Liver (tissue), 9 donors: ENCODE results near the gene IL6. TPM values are rescaled to one million over a fixed set of nuclear protein-coding genes. Genes with fewer than 3 reads are reported as not detected.
"Not testable (repeated sequence)": the region's sequence is repeated elsewhere in the genome, so short reads cannot be mapped to it uniquely, and the experiment has no call there.

Experiments used
- DNase-seq: peaks from one replicate; pipeline ENCODE4 v3.0.0-alpha.2; 2017; ENCODE audit warnings: low spot score
- H3K27ac ChIP-seq, 2 donors: one replicate each; pipeline ENCODE4 v1.7.0; 2013; ENCODE audit warnings: inconsistent platforms in 2 of 2, low read length in 2 of 2, control low read depth in 1 of 2, low read depth in 1 of 2, mild to moderate bottlenecking in 1 of 2
- H3K27me3 ChIP-seq, 4 donors: one replicate each; pipeline versions ENCODE4 v1.6.1 to v1.7.0; 2013; ENCODE audit warnings: low read length in 3 of 4, inconsistent platforms in 1 of 4, mild to moderate bottlenecking in 1 of 4, moderate library complexity in 1 of 4; ENCODE audit not compliant: control insufficient read depth in 4 of 4, insufficient read depth in 4 of 4
- H3K36me3 ChIP-seq, 4 donors: one replicate each; pipeline versions ENCODE4 v1.6.1 to v1.7.0; 2013; ENCODE audit warnings: low read length in 3 of 4, mild to moderate bottlenecking in 3 of 4, low read depth in 1 of 4, moderate library complexity in 1 of 4; ENCODE audit not compliant: control insufficient read depth in 4 of 4, insufficient read depth in 3 of 4
- H3K4me1 ChIP-seq, 4 donors: one replicate each; pipeline versions ENCODE4 v1.6.1 to v1.7.0; 2013; ENCODE audit warnings: low read length in 3 of 4, mild to moderate bottlenecking in 3 of 4, moderate library complexity in 1 of 4; ENCODE audit not compliant: control insufficient read depth in 4 of 4, insufficient read depth in 4 of 4
- H3K4me3 ChIP-seq, 3 donors: one replicate each; pipeline versions ENCODE4 v1.6.1 to v1.7.0; 2013; ENCODE audit warnings: low read length in 3 of 3, control low read depth in 1 of 3, low read depth in 1 of 3, mild to moderate bottlenecking in 1 of 3
- H3K9ac ChIP-seq, 2 donors: one replicate each; pipeline ENCODE4 v1.7.0; 2013; ENCODE audit warnings: low read length in 2 of 2, mild to moderate bottlenecking in 2 of 2, moderate library complexity in 2 of 2, control low read depth in 1 of 2, low read depth in 1 of 2
- H3K9me3 ChIP-seq, 4 donors: one replicate each; pipeline versions ENCODE4 v1.6.1 to v1.7.0; 2013; ENCODE audit warnings: low read length in 3 of 4; ENCODE audit not compliant: control insufficient read depth in 4 of 4
- EGR1 ChIP-seq, 2 donors: IDR thresholded peaks; 2 replicates each; pipeline ENCODE4 v1.6.1; 2016 to 2018; ENCODE audit warnings: antibody characterized with exemption in 2 of 2, low read depth in 2 of 2
- FOXA1 ChIP-seq: IDR thresholded peaks from 2 replicates; pipeline ENCODE4 v1.6.1; 2016; ENCODE audit warnings: antibody characterized with exemption
- FOXA2 ChIP-seq: IDR thresholded peaks from 2 replicates; pipeline ENCODE4 v1.6.1; 2016; ENCODE audit warnings: antibody characterized with exemption
- GABPA ChIP-seq, 2 donors: IDR thresholded peaks in 1 of 2; conservative IDR thresholded peaks in 1 of 2; 2 replicates each; pipeline ENCODE4 v1.6.1; 2016; ENCODE audit warnings: antibody characterized with exemption in 2 of 2, mild to moderate bottlenecking in 1 of 2, moderate library complexity in 1 of 2
- HNF4A ChIP-seq, 2 donors: conservative IDR thresholded peaks; 2 replicates each; pipeline ENCODE4 v1.6.1; 2016; ENCODE audit warnings: antibody characterized with exemption in 2 of 2, mild to moderate bottlenecking in 2 of 2
- HNF4G ChIP-seq: IDR thresholded peaks from 2 replicates; pipeline ENCODE4 v1.6.1; 2016; ENCODE audit warnings: antibody characterized with exemption
- NR2F2 ChIP-seq: IDR thresholded peaks from 2 replicates; pipeline ENCODE4 v1.6.1; 2016; ENCODE audit warnings: antibody characterized with exemption
- RAD21 ChIP-seq, 2 donors: IDR thresholded peaks; 2 replicates each; pipeline ENCODE4 v1.6.1; 2016; ENCODE audit warnings: antibody characterized with exemption in 2 of 2, mild to moderate bottlenecking in 2 of 2
- RXRA ChIP-seq, 2 donors: IDR thresholded peaks; 2 replicates each; pipeline ENCODE4 v1.6.1; 2017 to 2018; ENCODE audit warnings: antibody characterized with exemption in 2 of 2, mild to moderate bottlenecking in 1 of 2
- SP1 ChIP-seq: IDR thresholded peaks from 2 replicates; pipeline ENCODE4 v1.6.1; 2018; ENCODE audit warnings: antibody characterized with exemption, mild to moderate bottlenecking
- TAF1 ChIP-seq: conservative IDR thresholded peaks from 2 replicates; pipeline ENCODE4 v1.6.1; 2016; ENCODE audit warnings: antibody characterized with exemption, mild to moderate bottlenecking
- YY1 ChIP-seq: IDR thresholded peaks from 2 replicates; pipeline ENCODE4 v1.6.1; 2016; ENCODE audit warnings: antibody characterized with exemption, mild to moderate bottlenecking
- WGBS: extraction: QIAGEN DNeasy Blood & Tissue Kit; methylation state at CpG from one replicate; pipeline ENCODE4 v1.1.7; 2013; 5-methylcytosine and 5-hydroxymethylcytosine counted together
- polyA plus RNA-seq, 2 donors: library from polyadenylated mRNA; stranded (reverse) in 1 of 2; unstranded in 1 of 2; fragments of 200-250 nt in 1 of 2; fragments of >200 nt in 1 of 2; fragmentation: Nextera tagmentation in 1 of 2; extraction: Ambion mirVana in 1 of 2; gene quantifications; one replicate each; pipeline versions ENCODE4 v1.2.1 to v1.2.3, GENCODE V29; 2013 to 2015
- total RNA-seq, 2 donors: library from RNA; depleted of rRNA; stranded (reverse); fragments of >200 nt; gene quantifications; one replicate each; pipeline ENCODE4 v1.2.3, GENCODE V29; 2014
- TF ChIP-seq, protein P1 (sequence below): IDR thresholded peaks from 2 replicates; pipeline ENCODE4 v1.6.1; 2016; ENCODE audit warnings: antibody characterized with exemption
- TF ChIP-seq, protein P2 (sequence below): IDR thresholded peaks from 2 replicates; pipeline ENCODE4 v1.6.1; 2016; ENCODE audit warnings: antibody characterized with exemption
- TF ChIP-seq, protein P3 (sequence below): IDR thresholded peaks from 2 replicates; pipeline ENCODE4 v1.6.1; 2016; ENCODE audit warnings: antibody characterized with exemption, mild to moderate bottlenecking
- TF ChIP-seq, protein P4 (sequence below): IDR thresholded peaks from 2 replicates; pipeline ENCODE4 v1.6.1; 2016; ENCODE audit warnings: antibody characterized with exemption
- TF ChIP-seq, protein P5 (sequence below): fragments of 150-350 bp; IDR thresholded peaks from 2 replicates; pipeline ENCODE4 v1.5.1; 2017; ENCODE audit warnings: improper control_type of control experiment, low read depth, low read length; ENCODE audit not compliant: missing input control
- donor health status: healthy.
- donor health status: healthy.
- donor health status: healthy.
- donor health status: healthy.
- donor health status: healthy.

Gene IL6
- total and polyA plus RNA-seq, 4 donors, result 0.17 TPM; not detected in 3

DNA sequence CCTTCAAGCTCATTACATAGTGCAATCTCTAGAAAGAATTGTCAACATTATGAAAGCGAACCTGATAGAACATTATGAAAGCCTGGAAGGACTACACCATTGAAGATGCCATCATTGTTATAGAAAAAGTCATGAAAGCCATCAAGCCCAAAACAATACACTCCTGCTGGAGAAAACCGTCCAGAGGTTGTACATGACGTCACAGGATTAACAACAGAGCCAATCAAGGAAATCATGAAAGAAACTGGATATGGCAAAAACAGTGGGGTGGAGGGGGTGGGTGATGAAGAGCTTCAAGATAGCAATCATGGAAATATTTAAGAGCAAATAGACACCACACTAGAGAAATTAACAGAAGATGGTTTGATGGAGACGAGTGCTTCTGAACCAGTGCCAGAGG is 50.0 kb downstream of the IL6 start:
- H3K27ac ChIP-seq, result no peak overlapping the region
- H3K27me3 ChIP-seq, result no peaks in the 10 kb centered on the region
- TF ChIP-seq RAD21 (IDR thresholded peaks at IDR 0.05) (no peak), RXRA (IDR thresholded peaks at IDR 0.05) (no peak), YY1 (no peak), HNF4G (no peak), HNF4A (conservative IDR thresholded peaks at IDR 0.05) (no peak), FOXA2 (no peak), TAF1 (no peak), EGR1 (IDR thresholded peaks at IDR 0.05; ENCODE audit: low read depth in 2 of 2) (no peak), SP1 (no peak), NR2F2 (no peak), GABPA (IDR thresholded peaks at IDR 0.05 in 1 of 2, conservative IDR thresholded peaks at IDR 0.05 in 1 of 2) (no peak), FOXA1 (no peak)
- TF ChIP-seq, protein P1, sequence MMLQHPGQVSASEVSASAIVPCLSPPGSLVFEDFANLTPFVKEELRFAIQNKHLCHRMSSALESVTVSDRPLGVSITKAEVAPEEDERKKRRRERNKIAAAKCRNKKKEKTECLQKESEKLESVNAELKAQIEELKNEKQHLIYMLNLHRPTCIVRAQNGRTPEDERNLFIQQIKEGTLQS, result no peak
- TF ChIP-seq, protein P2, sequence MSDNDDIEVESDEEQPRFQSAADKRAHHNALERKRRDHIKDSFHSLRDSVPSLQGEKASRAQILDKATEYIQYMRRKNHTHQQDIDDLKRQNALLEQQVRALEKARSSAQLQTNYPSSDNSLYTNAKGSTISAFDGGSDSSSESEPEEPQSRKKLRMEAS, result no peak
- H3K36me3 ChIP-seq, result no peaks in the 10 kb centered on the region
- H3K4me3 ChIP-seq, result no peak overlapping the region
- H3K9ac ChIP-seq, result no peak overlapping the region
- WGBS, result 82% methylated on average over 4 of the region's 4 CpGs
- DNase-seq, result no peak
- no peaks in the 10 kb centered on the region for H3K4me1 ChIP-seq
- H3K9me3 ChIP-seq, result no peaks in the 10 kb centered on the region

DNA sequence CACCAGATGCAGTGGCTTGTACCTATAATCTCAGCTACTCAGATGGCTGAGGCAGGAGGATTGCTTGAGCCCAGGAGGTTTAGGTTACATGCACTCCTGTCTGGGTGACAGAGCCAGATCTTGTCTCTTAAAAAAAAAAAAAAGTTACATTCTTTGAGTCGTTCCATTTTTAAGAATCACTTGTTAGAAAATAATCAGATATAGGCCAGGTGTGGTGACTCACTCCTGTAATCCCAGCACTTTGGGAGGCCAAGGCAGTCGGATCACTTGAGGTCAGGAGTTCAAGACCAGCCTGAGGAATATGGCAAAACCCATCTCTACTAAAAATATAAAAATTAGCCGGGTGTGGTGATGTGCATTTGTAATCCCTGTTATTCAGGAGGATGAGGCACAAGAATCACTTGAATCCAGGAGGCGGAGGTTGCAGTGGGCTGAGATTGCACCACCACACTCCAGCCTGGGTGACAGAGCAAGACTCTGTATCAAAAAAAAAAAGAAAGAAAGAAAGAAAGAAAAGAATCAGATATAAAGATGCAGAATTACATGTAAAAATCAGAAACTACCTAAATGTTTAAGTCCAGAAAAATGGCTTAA is 52.8 kb downstream of the IL6 start:
- not testable (repeated sequence) for H3K27ac ChIP-seq, H3K36me3 ChIP-seq, H3K4me3 ChIP-seq, H3K4me1 ChIP-seq, H3K27me3 ChIP-seq, H3K9ac ChIP-seq, DNase-seq, H3K9me3 ChIP-seq
- WGBS, result 83% methylated on average over 4 of the region's 4 CpGs

DNA sequence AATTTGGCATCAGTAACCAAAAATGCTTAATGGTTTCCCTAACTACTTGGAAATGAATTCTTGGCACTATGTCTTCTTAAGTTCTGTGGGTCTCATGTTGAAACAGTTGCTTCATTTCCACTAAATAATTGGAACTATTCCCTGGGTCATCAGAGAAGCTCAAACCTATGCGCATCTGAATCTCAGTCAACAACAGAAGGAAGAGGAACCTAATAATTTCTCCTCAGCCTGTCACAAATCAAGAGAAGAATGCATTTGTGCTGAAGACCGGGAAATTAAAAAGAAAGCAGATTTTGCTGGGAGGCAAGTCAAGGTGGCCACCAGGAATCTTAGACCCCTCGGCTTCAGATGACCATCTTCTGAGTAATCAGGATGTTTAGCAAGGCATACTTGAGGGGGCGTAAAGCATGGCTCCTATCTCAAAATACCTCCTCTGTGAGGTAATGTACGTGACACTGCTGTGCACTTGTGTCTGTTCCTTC is 54.3 kb downstream of the IL6 start:
- Histone ChIP-seq H3K4me1 (peaks cover 0 to 3% (median 0%) of the 10 kb centered on the region in 4 donors), H3K4me3 (no peak overlapping the region), H3K9me3 (no peaks in the 10 kb centered on the region), H3K27me3 (no peaks in the 10 kb centered on the region), H3K36me3 (no peaks in the 10 kb centered on the region), H3K27ac (no peak overlapping the region), H3K9ac (no peak overlapping the region)
- DNase-seq, result no peak
- TF ChIP-seq RAD21 (IDR thresholded peaks at IDR 0.05) (no peak), EGR1 (IDR thresholded peaks at IDR 0.05; ENCODE audit: low read depth in 2 of 2) (no peak), HNF4G (no peak), NR2F2 (no peak), FOXA1 (no peak), YY1 (no peak), GABPA (IDR thresholded peaks at IDR 0.05 in 1 of 2, conservative IDR thresholded peaks at IDR 0.05 in 1 of 2) (no peak), TAF1 (no peak)
- TF ChIP-seq, protein P3, sequence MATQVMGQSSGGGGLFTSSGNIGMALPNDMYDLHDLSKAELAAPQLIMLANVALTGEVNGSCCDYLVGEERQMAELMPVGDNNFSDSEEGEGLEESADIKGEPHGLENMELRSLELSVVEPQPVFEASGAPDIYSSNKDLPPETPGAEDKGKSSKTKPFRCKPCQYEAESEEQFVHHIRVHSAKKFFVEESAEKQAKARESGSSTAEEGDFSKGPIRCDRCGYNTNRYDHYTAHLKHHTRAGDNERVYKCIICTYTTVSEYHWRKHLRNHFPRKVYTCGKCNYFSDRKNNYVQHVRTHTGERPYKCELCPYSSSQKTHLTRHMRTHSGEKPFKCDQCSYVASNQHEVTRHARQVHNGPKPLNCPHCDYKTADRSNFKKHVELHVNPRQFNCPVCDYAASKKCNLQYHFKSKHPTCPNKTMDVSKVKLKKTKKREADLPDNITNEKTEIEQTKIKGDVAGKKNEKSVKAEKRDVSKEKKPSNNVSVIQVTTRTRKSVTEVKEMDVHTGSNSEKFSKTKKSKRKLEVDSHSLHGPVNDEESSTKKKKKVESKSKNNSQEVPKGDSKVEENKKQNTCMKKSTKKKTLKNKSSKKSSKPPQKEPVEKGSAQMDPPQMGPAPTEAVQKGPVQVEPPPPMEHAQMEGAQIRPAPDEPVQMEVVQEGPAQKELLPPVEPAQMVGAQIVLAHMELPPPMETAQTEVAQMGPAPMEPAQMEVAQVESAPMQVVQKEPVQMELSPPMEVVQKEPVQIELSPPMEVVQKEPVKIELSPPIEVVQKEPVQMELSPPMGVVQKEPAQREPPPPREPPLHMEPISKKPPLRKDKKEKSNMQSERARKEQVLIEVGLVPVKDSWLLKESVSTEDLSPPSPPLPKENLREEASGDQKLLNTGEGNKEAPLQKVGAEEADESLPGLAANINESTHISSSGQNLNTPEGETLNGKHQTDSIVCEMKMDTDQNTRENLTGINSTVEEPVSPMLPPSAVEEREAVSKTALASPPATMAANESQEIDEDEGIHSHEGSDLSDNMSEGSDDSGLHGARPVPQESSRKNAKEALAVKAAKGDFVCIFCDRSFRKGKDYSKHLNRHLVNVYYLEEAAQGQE, result no peak
- TF ChIP-seq, protein P2, result no peak
- TF ChIP-seq, protein P4, sequence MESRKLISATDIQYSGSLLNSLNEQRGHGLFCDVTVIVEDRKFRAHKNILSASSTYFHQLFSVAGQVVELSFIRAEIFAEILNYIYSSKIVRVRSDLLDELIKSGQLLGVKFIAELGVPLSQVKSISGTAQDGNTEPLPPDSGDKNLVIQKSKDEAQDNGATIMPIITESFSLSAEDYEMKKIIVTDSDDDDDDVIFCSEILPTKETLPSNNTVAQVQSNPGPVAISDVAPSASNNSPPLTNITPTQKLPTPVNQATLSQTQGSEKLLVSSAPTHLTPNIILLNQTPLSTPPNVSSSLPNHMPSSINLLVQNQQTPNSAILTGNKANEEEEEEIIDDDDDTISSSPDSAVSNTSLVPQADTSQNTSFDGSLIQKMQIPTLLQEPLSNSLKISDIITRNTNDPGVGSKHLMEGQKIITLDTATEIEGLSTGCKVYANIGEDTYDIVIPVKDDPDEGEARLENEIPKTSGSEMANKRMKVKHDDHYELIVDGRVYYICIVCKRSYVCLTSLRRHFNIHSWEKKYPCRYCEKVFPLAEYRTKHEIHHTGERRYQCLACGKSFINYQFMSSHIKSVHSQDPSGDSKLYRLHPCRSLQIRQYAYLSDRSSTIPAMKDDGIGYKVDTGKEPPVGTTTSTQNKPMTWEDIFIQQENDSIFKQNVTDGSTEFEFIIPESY, result no peak
- TF ChIP-seq, protein P5, sequence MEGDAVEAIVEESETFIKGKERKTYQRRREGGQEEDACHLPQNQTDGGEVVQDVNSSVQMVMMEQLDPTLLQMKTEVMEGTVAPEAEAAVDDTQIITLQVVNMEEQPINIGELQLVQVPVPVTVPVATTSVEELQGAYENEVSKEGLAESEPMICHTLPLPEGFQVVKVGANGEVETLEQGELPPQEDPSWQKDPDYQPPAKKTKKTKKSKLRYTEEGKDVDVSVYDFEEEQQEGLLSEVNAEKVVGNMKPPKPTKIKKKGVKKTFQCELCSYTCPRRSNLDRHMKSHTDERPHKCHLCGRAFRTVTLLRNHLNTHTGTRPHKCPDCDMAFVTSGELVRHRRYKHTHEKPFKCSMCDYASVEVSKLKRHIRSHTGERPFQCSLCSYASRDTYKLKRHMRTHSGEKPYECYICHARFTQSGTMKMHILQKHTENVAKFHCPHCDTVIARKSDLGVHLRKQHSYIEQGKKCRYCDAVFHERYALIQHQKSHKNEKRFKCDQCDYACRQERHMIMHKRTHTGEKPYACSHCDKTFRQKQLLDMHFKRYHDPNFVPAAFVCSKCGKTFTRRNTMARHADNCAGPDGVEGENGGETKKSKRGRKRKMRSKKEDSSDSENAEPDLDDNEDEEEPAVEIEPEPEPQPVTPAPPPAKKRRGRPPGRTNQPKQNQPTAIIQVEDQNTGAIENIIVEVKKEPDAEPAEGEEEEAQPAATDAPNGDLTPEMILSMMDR, result no peak
- TF ChIP-seq, protein P1, result no peak
- 85% methylated on average over 5 of the region's 5 CpGs for WGBS
